ENCODE data around the gene CTNNA3.

- no peak for TF ChIP-seq CTCF (IDR thresholded peaks at IDR 0.05)
- TF ChIP-seq POLR2A (IDR thresholded peaks at IDR 0.05): no peak
Measured at GRCh38 chr10:67112765-67113164, 583.2 kb downstream of the CTNNA3 start.

All from lower leg skin (tissue), 3 donors.